HG03575 (cell line): ENCODE data around the gene QSER1.
"Not testable (repeated sequence)": the region's sequence is repeated elsewhere in the genome, so short reads cannot be mapped to it uniquely, and the experiment has no call there.

ENCODE experiments used
- ATAC-seq: cut with Tn5 transposase; IDR thresholded peaks from one replicate; pipeline ENCODE4 v1.9.1; 2021; ENCODE audit not compliant: unreplicated experiment, insufficient number of reproducible peaks, low FRiP score; ENCODE audit errors: extremely low read depth

Gene QSER1

GRCh38 chr11:32919338-32919737 lies 26.7 kb downstream of the QSER1 start:
- ATAC-seq = no peak

- ATAC-seq = no peak
Measured at GRCh38 chr11:32920570-32920969, 28.0 kb downstream of the QSER1 start.

GRCh38 chr11:32921204-32921603 lies 28.6 kb downstream of the QSER1 start:
- no peak for ATAC-seq

- no peak for ATAC-seq
Measured at GRCh38 chr11:32931606-32932005, 39.0 kb downstream of the QSER1 start.

GRCh38 chr11:32932196-32932595 lies 39.6 kb downstream of the QSER1 start:
- ATAC-seq = no peak

GRCh38 chr11:32935462-32936029 lies 42.9 kb downstream of the QSER1 start:
- no peak for ATAC-seq

- not testable (repeated sequence) for ATAC-seq
Measured at GRCh38 chr11:32936178-32936577, 43.6 kb downstream of the QSER1 start.

- ATAC-seq = not testable (repeated sequence)
Measured at GRCh38 chr11:32937283-32937682, 44.7 kb downstream of the QSER1 start.

- no peak for ATAC-seq
Measured at GRCh38 chr11:32939046-32939445, 46.4 kb downstream of the QSER1 start.

- no peak for ATAC-seq
Measured at GRCh38 chr11:32939866-32940265, 47.3 kb downstream of the QSER1 start.

- ATAC-seq = no peak
Measured at GRCh38 chr11:32940865-32941264, 48.3 kb downstream of the QSER1 start.

GRCh38 chr11:32947978-32948377 lies 55.4 kb downstream of the QSER1 start:
- no peak for ATAC-seq

- no peak for ATAC-seq
Measured at GRCh38 chr11:32949739-32950138, 57.1 kb downstream of the QSER1 start.

GRCh38 chr11:32952421-32952820 lies 59.8 kb downstream of the QSER1 start:
- no peak for ATAC-seq

GRCh38 chr11:32953700-32954099 lies 61.1 kb downstream of the QSER1 start:
- no peak for ATAC-seq

GRCh38 chr11:32960553-32961164 lies 68.0 kb downstream of the QSER1 start:
- no peak for ATAC-seq

GRCh38 chr11:32962016-32962415 lies 69.4 kb downstream of the QSER1 start:
- ATAC-seq = no peak

GRCh38 chr11:32963721-32964120 lies 71.1 kb downstream of the QSER1 start:
- ATAC-seq = no peak

GRCh38 chr11:32968541-32968940 lies 75.9 kb downstream of the QSER1 start:
- no peak for ATAC-seq

GRCh38 chr11:32972233-32972632 lies 79.6 kb downstream of the QSER1 start:
- ATAC-seq = not testable (repeated sequence)

GRCh38 chr11:32972781-32973180 lies 80.2 kb downstream of the QSER1 start:
- ATAC-seq = no peak
